ENCODE data around the gene PCDH11X.
"Not testable (repeated sequence)": the region's sequence is repeated elsewhere in the genome, so short reads cannot be mapped to it uniquely, and the experiment has no call there.

GRCh38 chrX:91779135-91779534 lies at the start of gene PCDH11X:
- TF ChIP-seq, protein P1, sequence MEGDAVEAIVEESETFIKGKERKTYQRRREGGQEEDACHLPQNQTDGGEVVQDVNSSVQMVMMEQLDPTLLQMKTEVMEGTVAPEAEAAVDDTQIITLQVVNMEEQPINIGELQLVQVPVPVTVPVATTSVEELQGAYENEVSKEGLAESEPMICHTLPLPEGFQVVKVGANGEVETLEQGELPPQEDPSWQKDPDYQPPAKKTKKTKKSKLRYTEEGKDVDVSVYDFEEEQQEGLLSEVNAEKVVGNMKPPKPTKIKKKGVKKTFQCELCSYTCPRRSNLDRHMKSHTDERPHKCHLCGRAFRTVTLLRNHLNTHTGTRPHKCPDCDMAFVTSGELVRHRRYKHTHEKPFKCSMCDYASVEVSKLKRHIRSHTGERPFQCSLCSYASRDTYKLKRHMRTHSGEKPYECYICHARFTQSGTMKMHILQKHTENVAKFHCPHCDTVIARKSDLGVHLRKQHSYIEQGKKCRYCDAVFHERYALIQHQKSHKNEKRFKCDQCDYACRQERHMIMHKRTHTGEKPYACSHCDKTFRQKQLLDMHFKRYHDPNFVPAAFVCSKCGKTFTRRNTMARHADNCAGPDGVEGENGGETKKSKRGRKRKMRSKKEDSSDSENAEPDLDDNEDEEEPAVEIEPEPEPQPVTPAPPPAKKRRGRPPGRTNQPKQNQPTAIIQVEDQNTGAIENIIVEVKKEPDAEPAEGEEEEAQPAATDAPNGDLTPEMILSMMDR (IDR thresholded peaks at IDR 0.05): not testable (repeated sequence)
- TF ChIP-seq POLR2A (IDR thresholded peaks at IDR 0.05): not testable (repeated sequence)

All from breast epithelium (tissue), 3 donors.